MCF 10A (cell line): ENCODE measurements around the gene ATRN. TPM values are rescaled to one million over a fixed set of nuclear protein-coding genes. Genes with fewer than 3 reads are reported as not detected.

Experiments
- BruUV-seq: library from RNA; stranded (reverse); fragments of 400-500 nt; replicated peaks from 2 replicates; lab custom pipeline; 2021; lab: Mats Ljungman, UMichigan
- CTCF ChIA-PET: fragments of 300-600 bp; sonication (Branson Sonifier 250); formaldehyde crosslinking; extraction: SDS; loops from one replicate; lab custom pipeline; 2021; ENCODE audit warnings: antibody characterized with exemption, inconsistent platforms; lab: Yijun Ruan, JAX
- POLR2A ChIA-PET: fragments of 300-600, 350-650 bp; sonication (Branson Sonifier 250); formaldehyde crosslinking; extraction: SDS; loops from one replicate; lab custom pipeline; 2020; ENCODE audit warnings: antibody characterized with exemption, inconsistent platforms; lab: Yijun Ruan, JAX
- DNase-seq: peaks from one replicate; pipeline ENCODE4 v3.0.0-alpha.2; 2018; ENCODE audit not compliant: unreplicated experiment
- H3K27ac Mint-ChIP-seq: one replicate; pipeline ENCODE4 v1.8.0; 2022; ENCODE audit warnings: mild to moderate bottlenecking, low read depth, mixed read lengths; ENCODE audit not compliant: unreplicated experiment
- H3K27me3 Mint-ChIP-seq: one replicate; pipeline ENCODE4 v1.8.0; 2022; ENCODE audit warnings: mixed read lengths; ENCODE audit not compliant: insufficient read depth, unreplicated experiment
- H3K36me3 Mint-ChIP-seq: one replicate; pipeline ENCODE4 v1.8.0; 2022; ENCODE audit warnings: mild to moderate bottlenecking, moderate library complexity, mixed read lengths; ENCODE audit not compliant: insufficient read depth, unreplicated experiment
- H3K4me1 Mint-ChIP-seq: one replicate; pipeline ENCODE4 v1.8.0; 2022; ENCODE audit warnings: mixed read lengths; ENCODE audit not compliant: insufficient read depth, unreplicated experiment
- H3K4me3 Mint-ChIP-seq: one replicate; pipeline ENCODE4 v1.8.0; 2022; ENCODE audit warnings: mild to moderate bottlenecking, moderate library complexity, mixed read lengths; ENCODE audit not compliant: unreplicated experiment
- H3K9me3 Mint-ChIP-seq: one replicate; pipeline ENCODE4 v1.8.0; 2022; ENCODE audit warnings: mixed read lengths; ENCODE audit not compliant: unreplicated experiment
- intact Hi-C: fragments of 100-400 bp; cut with micrococcal nuclease; formaldehyde crosslinking; loops from 2 replicates; pipeline ENCODE4 v1.14.1; 2022
- total RNA-seq: library from RNA; stranded (reverse); gene quantifications from 2 replicates; pipeline ENCODE4 v1.2.3, GENCODE V29; 2022
- TF ChIP-seq, protein P1 (sequence below): fragments of 200-600 bp; IDR thresholded peaks from one replicate; pipeline ENCODE4 v1.8.0; 2022; ENCODE audit warnings: antibody characterized with exemption, mild to moderate bottlenecking; ENCODE audit not compliant: unreplicated experiment

ATRN gene
- total RNA-seq, 1 experiment from 2014 or later, result 29.7 TPM

DNA sequence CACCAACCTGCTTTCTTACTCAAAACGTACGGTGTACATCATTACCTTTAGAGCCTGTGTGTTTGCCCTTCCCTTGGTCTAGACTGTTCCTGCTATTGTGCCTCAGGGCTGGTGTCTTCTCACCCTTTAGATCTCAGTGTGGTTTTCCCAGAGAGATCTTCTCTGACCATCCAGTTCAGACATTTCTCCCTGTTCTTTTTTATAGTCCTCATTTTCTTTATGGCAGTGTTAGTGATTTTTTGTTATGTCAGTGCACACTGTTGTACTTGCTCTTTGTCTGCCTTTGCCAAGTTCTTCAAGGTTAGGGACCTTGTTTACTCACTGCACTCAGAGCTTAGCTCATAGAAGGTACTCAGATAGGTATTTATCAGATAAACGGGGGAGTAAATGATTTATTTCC lies 82.8 kb downstream of the ATRN start:
- BruUV-seq, result no TSS peak
- intact Hi-C loops, result no loop called here
- CTCF ChIA-PET, result no interaction called here

DNA sequence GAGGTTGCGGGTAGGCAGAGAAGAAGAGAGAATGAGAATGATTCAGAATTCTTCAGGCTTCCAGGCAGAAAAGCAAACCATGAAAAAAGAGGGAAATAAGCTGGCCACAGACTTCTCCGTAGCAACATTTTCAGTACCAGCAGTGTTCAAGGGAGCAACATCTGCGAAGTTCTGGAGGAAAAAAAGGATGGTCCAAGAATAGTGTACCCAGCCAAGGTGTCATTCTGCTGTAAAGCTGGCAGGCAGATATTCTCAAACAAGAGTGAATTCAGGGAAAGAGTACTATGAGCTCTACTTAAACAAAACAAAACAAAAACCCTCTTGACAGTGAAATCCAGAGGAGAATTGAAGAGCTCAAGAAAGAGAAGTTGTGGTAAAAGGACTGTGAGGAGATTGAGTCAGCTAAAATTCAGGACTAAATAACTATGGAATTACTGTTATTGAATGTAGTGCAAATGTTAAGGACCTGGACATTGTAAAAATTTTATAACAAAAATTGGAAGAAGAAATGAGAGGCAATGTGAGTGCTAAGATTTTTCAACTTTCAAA lies 86.5 kb downstream of the ATRN start:
- ChIA-PET CTCF (interaction anchor here (1.0 kb wide), 1 partner anchor 8 kb away, joined by 10 read pairs; no protein-coding TSS in a partner anchor), POLR2A (interaction anchor here (1.0 to 1.6 kb wide), 3 partner anchors 11 to 21 kb away, joined by 3 to 7 read pairs (median 5); no protein-coding TSS in a partner anchor)
- Mint-ChIP-seq H3K27me3 (no peaks in the 10 kb centered on the region), H3K36me3 (peaks cover 18% of the 10 kb centered on the region), H3K27ac (no peak overlapping the region), H3K4me1 (no peaks in the 10 kb centered on the region), H3K9me3 (no peaks in the 10 kb centered on the region), H3K4me3 (no peak overlapping the region)
- intact Hi-C loops, result no loop called here
- DNase-seq, result no peak
- BruUV-seq, result no TSS peak
- TF ChIP-seq, protein P1, sequence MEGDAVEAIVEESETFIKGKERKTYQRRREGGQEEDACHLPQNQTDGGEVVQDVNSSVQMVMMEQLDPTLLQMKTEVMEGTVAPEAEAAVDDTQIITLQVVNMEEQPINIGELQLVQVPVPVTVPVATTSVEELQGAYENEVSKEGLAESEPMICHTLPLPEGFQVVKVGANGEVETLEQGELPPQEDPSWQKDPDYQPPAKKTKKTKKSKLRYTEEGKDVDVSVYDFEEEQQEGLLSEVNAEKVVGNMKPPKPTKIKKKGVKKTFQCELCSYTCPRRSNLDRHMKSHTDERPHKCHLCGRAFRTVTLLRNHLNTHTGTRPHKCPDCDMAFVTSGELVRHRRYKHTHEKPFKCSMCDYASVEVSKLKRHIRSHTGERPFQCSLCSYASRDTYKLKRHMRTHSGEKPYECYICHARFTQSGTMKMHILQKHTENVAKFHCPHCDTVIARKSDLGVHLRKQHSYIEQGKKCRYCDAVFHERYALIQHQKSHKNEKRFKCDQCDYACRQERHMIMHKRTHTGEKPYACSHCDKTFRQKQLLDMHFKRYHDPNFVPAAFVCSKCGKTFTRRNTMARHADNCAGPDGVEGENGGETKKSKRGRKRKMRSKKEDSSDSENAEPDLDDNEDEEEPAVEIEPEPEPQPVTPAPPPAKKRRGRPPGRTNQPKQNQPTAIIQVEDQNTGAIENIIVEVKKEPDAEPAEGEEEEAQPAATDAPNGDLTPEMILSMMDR, result no peak

More for the DNA sequence above, 82.8 kb downstream of the ATRN start:
- H3K27me3 Mint-ChIP-seq, result no peaks in the 10 kb centered on the region
- POLR2A ChIA-PET, result interaction anchor here (1.9 to 2.3 kb wide), 2 partner anchors 9 to 10 kb away, joined by 6 to 12 read pairs; no protein-coding TSS in a partner anchor
- no peak overlapping the region for H3K4me3 Mint-ChIP-seq
- peaks cover 30% of the 10 kb centered on the region for H3K36me3 Mint-ChIP-seq
- no peak for DNase-seq
- TF ChIP-seq, protein P1, result no peak
- H3K4me1 Mint-ChIP-seq, result no peaks in the 10 kb centered on the region
- no peaks in the 10 kb centered on the region for H3K9me3 Mint-ChIP-seq
- H3K27ac Mint-ChIP-seq, result no peak overlapping the region

DNA sequence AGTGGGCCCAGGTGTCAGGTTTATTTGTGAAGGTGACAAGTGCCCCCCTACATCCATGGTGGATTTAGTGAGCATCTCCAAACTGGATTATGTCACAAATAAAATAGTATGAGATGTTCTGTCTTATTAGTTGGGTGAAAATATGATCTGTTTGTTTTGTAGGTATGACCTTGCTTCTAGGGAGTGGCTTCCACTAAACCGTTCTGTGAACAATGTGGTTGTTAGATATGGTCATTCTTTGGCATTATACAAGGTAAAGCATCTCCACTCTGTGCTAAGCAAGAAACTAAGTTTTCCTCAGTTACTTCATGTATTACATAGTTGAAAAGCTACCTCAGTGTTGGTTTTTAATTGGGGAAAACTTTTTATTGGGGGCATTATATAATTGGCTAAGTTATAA lies 88.4 kb downstream of the ATRN start:
- Mint-ChIP-seq H3K27ac (no peak overlapping the region), H3K4me3 (no peak overlapping the region), H3K27me3 (no peaks in the 10 kb centered on the region), H3K36me3 (peaks cover 21% of the 10 kb centered on the region), H3K4me1 (no peaks in the 10 kb centered on the region), H3K9me3 (no peaks in the 10 kb centered on the region)
- TF ChIP-seq, protein P1, result no peak
- ChIA-PET CTCF (interaction anchor here (0.8 to 1.2 kb wide), 3 partner anchors 12 to 286 kb away, joined by 3 to 4 read pairs (median 3); no protein-coding TSS in a partner anchor), POLR2A (interaction anchor here (1.2 kb wide), 1 partner anchor 14 kb away, joined by 3 read pairs; no protein-coding TSS in a partner anchor)
- DNase-seq, result no peak
- intact Hi-C loops, result no loop called here
- BruUV-seq, result no TSS peak

DNA sequence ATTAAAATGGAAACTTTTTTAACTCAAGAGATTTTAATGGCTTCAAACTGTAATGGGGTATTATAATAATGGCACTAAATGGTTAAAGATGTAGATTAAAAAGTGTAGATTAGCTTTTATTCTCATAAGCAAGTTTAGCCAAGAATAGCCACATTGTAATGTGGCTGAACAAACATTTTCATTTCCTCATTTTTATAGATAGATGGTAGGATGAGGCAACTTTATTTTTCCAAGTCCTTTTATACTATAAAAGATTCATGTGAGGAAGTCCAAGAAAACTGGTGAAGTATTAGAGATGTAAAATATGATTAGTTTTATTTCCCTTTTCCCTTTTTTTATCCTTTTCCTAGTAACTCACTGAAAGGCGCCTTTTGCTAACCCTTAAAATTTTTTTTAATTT lies 88.8 kb downstream of the ATRN start:
- no peaks in the 10 kb centered on the region for H3K4me1 Mint-ChIP-seq
- TF ChIP-seq, protein P1, result no peak
- no peak overlapping the region for H3K27ac Mint-ChIP-seq
- DNase-seq, result no peak
- no TSS peak for BruUV-seq
- H3K27me3 Mint-ChIP-seq, result no peaks in the 10 kb centered on the region
- H3K4me3 Mint-ChIP-seq, result no peak overlapping the region
- intact Hi-C loops, result loop anchor here (10.0 kb wide), 1 partner anchor 115 kb away; no protein-coding TSS in a partner anchor
- POLR2A ChIA-PET, result interaction anchor here (0.6 to 1.7 kb wide), 3 partner anchors 15 to 432 kb away, joined by 3 to 6 read pairs (median 3); no protein-coding TSS in a partner anchor
- peaks cover 21% of the 10 kb centered on the region for H3K36me3 Mint-ChIP-seq
- H3K9me3 Mint-ChIP-seq, result no peaks in the 10 kb centered on the region
- CTCF ChIA-PET, result interaction anchor here (0.9 to 1.2 kb wide), 2 partner anchors 12 to 13 kb away, joined by 3 to 4 read pairs; no protein-coding TSS in a partner anchor
